ENCODE results near the gene ZFAND3.

Gene ZFAND3

GRCh38 chr6:38092465-38092864 lies 272.9 kb downstream of the ZFAND3 start:
- no peak overlapping the region for H3K27ac Mint-ChIP-seq
- H3K36me3 Mint-ChIP-seq (ENCODE audit: low read depth) = peaks cover 7% of the 10 kb centered on the region
- no peaks in the 10 kb centered on the region for H3K27me3 Mint-ChIP-seq
- H3K9me3 Mint-ChIP-seq = no peaks in the 10 kb centered on the region
- peaks cover 2% of the 10 kb centered on the region for H3K4me1 Mint-ChIP-seq (ENCODE audit: low read depth)
- no peak overlapping the region for H3K4me3 Mint-ChIP-seq

GRCh38 chr6:38092964-38093363 lies 273.4 kb downstream of the ZFAND3 start:
- H3K4me1 Mint-ChIP-seq (ENCODE audit: low read depth) = peaks cover 5% of the 10 kb centered on the region
- no peaks in the 10 kb centered on the region for H3K27me3 Mint-ChIP-seq
- no peaks in the 10 kb centered on the region for H3K9me3 Mint-ChIP-seq
- H3K4me3 Mint-ChIP-seq = no peak overlapping the region
- H3K27ac Mint-ChIP-seq = no peak overlapping the region
- peaks cover 10% of the 10 kb centered on the region for H3K36me3 Mint-ChIP-seq (ENCODE audit: low read depth)

GRCh38 chr6:38095054-38095453 lies 275.5 kb downstream of the ZFAND3 start:
- no peak overlapping the region for H3K27ac Mint-ChIP-seq
- H3K9me3 Mint-ChIP-seq = no peaks in the 10 kb centered on the region
- no peaks in the 10 kb centered on the region for H3K27me3 Mint-ChIP-seq
- no peak overlapping the region for H3K4me3 Mint-ChIP-seq
- H3K4me1 Mint-ChIP-seq (ENCODE audit: low read depth) = peaks cover 17% of the 10 kb centered on the region
- H3K36me3 Mint-ChIP-seq (ENCODE audit: low read depth) = peaks cover 10% of the 10 kb centered on the region

GRCh38 chr6:38099221-38099620 lies 279.7 kb downstream of the ZFAND3 start:
- Mint-ChIP-seq H3K27ac (no peak overlapping the region), H3K9me3 (no peaks in the 10 kb centered on the region), H3K27me3 (no peaks in the 10 kb centered on the region), H3K4me3 (no peak overlapping the region), H3K4me1 (ENCODE audit: low read depth) (peaks cover 17% of the 10 kb centered on the region), H3K36me3 (ENCODE audit: low read depth) (peaks cover 22% of the 10 kb centered on the region)

- Mint-ChIP-seq H3K4me1 (ENCODE audit: low read depth) (peaks cover 17% of the 10 kb centered on the region), H3K4me3 (no peak overlapping the region), H3K9me3 (no peaks in the 10 kb centered on the region), H3K27ac (no peak overlapping the region), H3K36me3 (ENCODE audit: low read depth) (peaks cover 30% of the 10 kb centered on the region), H3K27me3 (no peaks in the 10 kb centered on the region)
These were observed 280.9 kb downstream of the ZFAND3 start for GRCh38 chr6:38100380-38100779.

GRCh38 chr6:38103921-38104320 lies 284.4 kb downstream of the ZFAND3 start:
- Mint-ChIP-seq H3K36me3 (ENCODE audit: low read depth) (peaks cover 50% of the 10 kb centered on the region), H3K27ac (no peak overlapping the region), H3K4me3 (no peak overlapping the region), H3K27me3 (no peaks in the 10 kb centered on the region), H3K9me3 (no peaks in the 10 kb centered on the region), H3K4me1 (ENCODE audit: low read depth) (peaks cover 12% of the 10 kb centered on the region)

GRCh38 chr6:38105066-38105465 lies 285.5 kb downstream of the ZFAND3 start:
- Mint-ChIP-seq H3K4me1 (ENCODE audit: low read depth) (peaks cover 10% of the 10 kb centered on the region), H3K4me3 (no peak overlapping the region), H3K36me3 (ENCODE audit: low read depth) (peaks cover 50% of the 10 kb centered on the region), H3K27me3 (no peaks in the 10 kb centered on the region), H3K9me3 (no peaks in the 10 kb centered on the region), H3K27ac (no peak overlapping the region)

- H3K27ac Mint-ChIP-seq = no peak overlapping the region
- H3K4me1 Mint-ChIP-seq (ENCODE audit: low read depth) = peaks cover 20% of the 10 kb centered on the region
- peaks cover 42% of the 10 kb centered on the region for H3K36me3 Mint-ChIP-seq (ENCODE audit: low read depth)
- no peaks in the 10 kb centered on the region for H3K9me3 Mint-ChIP-seq
- H3K4me3 Mint-ChIP-seq = no peak overlapping the region
- H3K27me3 Mint-ChIP-seq = no peaks in the 10 kb centered on the region
These were observed 287.5 kb downstream of the ZFAND3 start for GRCh38 chr6:38107073-38107472.

- Mint-ChIP-seq H3K27me3 (no peaks in the 10 kb centered on the region), H3K9me3 (no peaks in the 10 kb centered on the region), H3K36me3 (ENCODE audit: low read depth) (peaks cover 28% of the 10 kb centered on the region), H3K4me3 (no peak overlapping the region), H3K27ac (no peak overlapping the region), H3K4me1 (ENCODE audit: low read depth) (peaks cover 27% of the 10 kb centered on the region)
These were observed 291.0 kb downstream of the ZFAND3 start for GRCh38 chr6:38110481-38110971.

GRCh38 chr6:38112181-38112580 lies 292.7 kb downstream of the ZFAND3 start:
- Mint-ChIP-seq H3K36me3 (ENCODE audit: low read depth) (peaks cover 25% of the 10 kb centered on the region), H3K27ac (no peak overlapping the region), H3K9me3 (no peaks in the 10 kb centered on the region), H3K4me1 (ENCODE audit: low read depth) (peaks cover 27% of the 10 kb centered on the region), H3K27me3 (no peaks in the 10 kb centered on the region), H3K4me3 (no peak overlapping the region)

- Mint-ChIP-seq H3K9me3 (no peaks in the 10 kb centered on the region), H3K4me1 (ENCODE audit: low read depth) (peaks cover 24% of the 10 kb centered on the region), H3K36me3 (ENCODE audit: low read depth) (peaks cover 17% of the 10 kb centered on the region), H3K27me3 (no peaks in the 10 kb centered on the region), H3K4me3 (no peak overlapping the region), H3K27ac (no peak overlapping the region)
These were observed 294.5 kb downstream of the ZFAND3 start for GRCh38 chr6:38113825-38114576.

GRCh38 chr6:38114976-38115625 lies 295.6 kb downstream of the ZFAND3 start:
- Mint-ChIP-seq H3K27me3 (no peaks in the 10 kb centered on the region), H3K4me3 (no peak overlapping the region), H3K9me3 (no peaks in the 10 kb centered on the region), H3K36me3 (ENCODE audit: low read depth) (peaks cover 28% of the 10 kb centered on the region), H3K27ac (no peak overlapping the region), H3K4me1 (ENCODE audit: low read depth) (peaks cover 17% of the 10 kb centered on the region)

GRCh38 chr6:38115626-38116008 lies 296.1 kb downstream of the ZFAND3 start:
- Mint-ChIP-seq H3K36me3 (ENCODE audit: low read depth) (peaks cover 29% of the 10 kb centered on the region), H3K4me3 (no peak overlapping the region), H3K27me3 (no peaks in the 10 kb centered on the region), H3K9me3 (no peaks in the 10 kb centered on the region), H3K27ac (no peak overlapping the region), H3K4me1 (ENCODE audit: low read depth) (peaks cover 11% of the 10 kb centered on the region)

GRCh38 chr6:38116248-38116647 lies 296.7 kb downstream of the ZFAND3 start:
- Mint-ChIP-seq H3K27ac (no peak overlapping the region), H3K4me1 (ENCODE audit: low read depth) (peaks cover 8% of the 10 kb centered on the region), H3K4me3 (no peak overlapping the region), H3K36me3 (ENCODE audit: low read depth) (peaks cover 32% of the 10 kb centered on the region), H3K9me3 (no peaks in the 10 kb centered on the region), H3K27me3 (no peaks in the 10 kb centered on the region)

- Mint-ChIP-seq H3K27ac (no peak overlapping the region), H3K4me3 (no peak overlapping the region), H3K36me3 (ENCODE audit: low read depth) (peaks cover 41% of the 10 kb centered on the region), H3K9me3 (no peaks in the 10 kb centered on the region), H3K4me1 (ENCODE audit: low read depth) (peaks cover 8% of the 10 kb centered on the region), H3K27me3 (no peaks in the 10 kb centered on the region)
These were observed 297.8 kb downstream of the ZFAND3 start for GRCh38 chr6:38117281-38117680.

Data from stimulated activated naive CD8-positive, alpha-beta T cell treated with anti-CD3 and anti-CD28 coated beads, Interleukin-15, Interleukin-2, amounts not matched to agents 100 ng/mL and 50 ng/mL, for 24 hours (primary cell).